Spleen (tissue), 7 donors: ENCODE data around the gene RBSN.

ENCODE experiments used
- POLR2A ChIP-seq, 3 donors: fragments of 450-650 bp; IDR thresholded peaks; one replicate each; pipeline ENCODE4 v1.5.1; 2017; ENCODE audit warnings: antibody characterized with exemption in 3 of 3, mild to moderate bottlenecking in 1 of 3
- TF ChIP-seq, protein P1 (sequence below), 11 experiments: fragments of 200-600 bp in 7 of 11; fragments of 450-650 bp in 4 of 11; sonication (generic) in 4 of 11; IDR thresholded peaks in 8 of 11; conservative IDR thresholded peaks in 3 of 11; 1 replicate in 7 of 11; 2 replicates in 4 of 11; pipeline versions ENCODE4 v1.4.0 to v1.8.0; 2016 to 2021; ENCODE audit warnings: antibody characterized with exemption in 11 of 11, inconsistent platforms in 4 of 11, mild to moderate bottlenecking in 1 of 11
- donor health status: DM: no; HTN: no; CAD: no; lungs with moderate emphysema.
- donor health status: DM: no; HTN: no; CAD: no.
- donor health status: DM: no; HTN: no; CAD: no.

DNA sequence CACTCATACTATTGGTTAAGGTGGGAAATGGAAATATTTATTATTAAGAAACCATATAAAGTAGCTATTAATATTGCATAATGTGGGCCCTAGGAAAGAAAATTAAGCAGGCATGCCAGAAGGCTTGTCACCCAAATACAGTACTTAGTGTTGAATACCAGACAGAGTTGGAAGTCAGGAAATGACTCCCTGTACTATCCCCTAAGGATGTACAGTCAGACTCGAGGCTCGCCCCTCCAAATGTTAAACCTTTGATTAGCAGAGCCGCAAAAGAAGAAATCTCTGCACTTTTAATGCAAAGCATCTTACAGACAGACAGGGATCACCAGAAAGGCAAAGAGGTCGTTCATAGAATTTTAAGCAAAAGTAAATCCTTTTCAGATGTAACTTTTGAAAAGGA, 11.3 kb upstream of the RBSN start:
- TF ChIP-seq, protein P1, sequence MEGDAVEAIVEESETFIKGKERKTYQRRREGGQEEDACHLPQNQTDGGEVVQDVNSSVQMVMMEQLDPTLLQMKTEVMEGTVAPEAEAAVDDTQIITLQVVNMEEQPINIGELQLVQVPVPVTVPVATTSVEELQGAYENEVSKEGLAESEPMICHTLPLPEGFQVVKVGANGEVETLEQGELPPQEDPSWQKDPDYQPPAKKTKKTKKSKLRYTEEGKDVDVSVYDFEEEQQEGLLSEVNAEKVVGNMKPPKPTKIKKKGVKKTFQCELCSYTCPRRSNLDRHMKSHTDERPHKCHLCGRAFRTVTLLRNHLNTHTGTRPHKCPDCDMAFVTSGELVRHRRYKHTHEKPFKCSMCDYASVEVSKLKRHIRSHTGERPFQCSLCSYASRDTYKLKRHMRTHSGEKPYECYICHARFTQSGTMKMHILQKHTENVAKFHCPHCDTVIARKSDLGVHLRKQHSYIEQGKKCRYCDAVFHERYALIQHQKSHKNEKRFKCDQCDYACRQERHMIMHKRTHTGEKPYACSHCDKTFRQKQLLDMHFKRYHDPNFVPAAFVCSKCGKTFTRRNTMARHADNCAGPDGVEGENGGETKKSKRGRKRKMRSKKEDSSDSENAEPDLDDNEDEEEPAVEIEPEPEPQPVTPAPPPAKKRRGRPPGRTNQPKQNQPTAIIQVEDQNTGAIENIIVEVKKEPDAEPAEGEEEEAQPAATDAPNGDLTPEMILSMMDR (IDR thresholded peaks at IDR 0.05 in 8 of 11, conservative IDR thresholded peaks at IDR 0.05 in 3 of 11): no peak
- no peak for TF ChIP-seq POLR2A (IDR thresholded peaks at IDR 0.05)
